Endothelial cell (in vitro differentiated cells): ENCODE results near the gene ITGA2. TPM values are rescaled to one million over a fixed set of nuclear protein-coding genes. Genes with fewer than 3 reads are reported as not detected.

ENCODE experiments used
- DNase-seq: peaks from one replicate; pipeline ENCODE4 v3.0.0; 2021; ENCODE audit warnings: low spot score
- H3K27ac Mint-ChIP-seq: one replicate; pipeline ENCODE4 v1.8.0; 2021; ENCODE audit warnings: mixed read lengths, inconsistent platforms; ENCODE audit not compliant: unreplicated experiment
- H3K27me3 Mint-ChIP-seq: one replicate; pipeline ENCODE4 v1.8.0; 2021; ENCODE audit warnings: mild to moderate bottlenecking, moderate library complexity, mixed read lengths, inconsistent platforms; ENCODE audit not compliant: unreplicated experiment
- H3K36me3 Mint-ChIP-seq: one replicate; pipeline ENCODE4 v1.8.0; 2021; ENCODE audit warnings: mild to moderate bottlenecking, low read depth, mixed read lengths, inconsistent platforms; ENCODE audit not compliant: unreplicated experiment
- H3K4me1 Mint-ChIP-seq: one replicate; pipeline ENCODE4 v1.8.0; 2021; ENCODE audit warnings: mild to moderate bottlenecking, mixed read lengths, inconsistent platforms; ENCODE audit not compliant: unreplicated experiment
- H3K4me3 Mint-ChIP-seq: one replicate; pipeline ENCODE4 v1.8.0; 2021; ENCODE audit warnings: mild to moderate bottlenecking, mixed read lengths, inconsistent platforms; ENCODE audit not compliant: unreplicated experiment
- H3K9me3 Mint-ChIP-seq: one replicate; pipeline ENCODE4 v1.8.0; 2021; ENCODE audit warnings: mixed read lengths, inconsistent platforms; ENCODE audit not compliant: unreplicated experiment
- CTCF ChIP-seq: fragments of 200-600 bp; sonication (generic); IDR thresholded peaks from one replicate; pipeline ENCODE4 v1.5.0; 2021; ENCODE audit warnings: antibody characterized with exemption; ENCODE audit not compliant: unreplicated experiment
- total RNA-seq: library from RNA; stranded (reverse); fragmentation: NEBNext Ultra II Directional; extraction: Animal tissue kit (Norgen Biotek cat#: 25700); gene quantifications from one replicate; pipeline ENCODE4 v1.2.1, GENCODE V29; 2021; ENCODE audit not compliant: unreplicated experiment

Gene ITGA2
- total RNA-seq, 1 donor from 2014 or later = 15.1 TPM

GRCh38 chr5:53128481-53128880 lies 139.3 kb downstream of the ITGA2 start:
- DNase-seq = no peak

DNA sequence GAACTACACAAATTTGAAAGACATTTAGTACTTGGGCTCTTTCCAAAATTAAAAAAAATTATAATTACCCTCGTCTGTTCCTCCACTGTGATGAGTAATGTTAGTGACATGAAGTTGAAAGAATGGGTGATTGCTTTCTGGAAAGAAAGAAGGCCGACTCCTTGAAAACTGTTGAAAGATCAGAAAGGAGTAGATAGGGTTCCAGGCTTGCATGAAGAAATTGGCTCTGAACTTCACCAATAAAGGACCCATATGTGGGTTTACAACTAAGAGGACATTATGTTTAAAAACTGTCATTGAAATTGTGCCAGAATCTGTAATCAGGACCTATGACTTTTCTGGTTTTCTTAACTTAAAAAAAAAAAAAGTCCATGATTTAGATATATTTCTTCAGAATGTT lies 141.1 kb downstream of the ITGA2 start:
- H3K27me3 Mint-ChIP-seq = no peaks in the 10 kb centered on the region
- no peak overlapping the region for H3K27ac Mint-ChIP-seq
- H3K4me1 Mint-ChIP-seq = no peaks in the 10 kb centered on the region
- no peaks in the 10 kb centered on the region for H3K9me3 Mint-ChIP-seq
- H3K4me3 Mint-ChIP-seq = no peak overlapping the region
- no peak for DNase-seq
- no peak for TF ChIP-seq CTCF
- H3K36me3 Mint-ChIP-seq = no peaks in the 10 kb centered on the region

More at GRCh38 chr5:53128481-53128880, 139.3 kb downstream of the ITGA2 start:
- no peak overlapping the region for H3K4me3 Mint-ChIP-seq
- no peaks in the 10 kb centered on the region for H3K36me3 Mint-ChIP-seq
- no peak for TF ChIP-seq CTCF
- no peak overlapping the region for H3K27ac Mint-ChIP-seq
- no peaks in the 10 kb centered on the region for H3K27me3 Mint-ChIP-seq
- H3K9me3 Mint-ChIP-seq = no peaks in the 10 kb centered on the region
- no peaks in the 10 kb centered on the region for H3K4me1 Mint-ChIP-seq

DNA sequence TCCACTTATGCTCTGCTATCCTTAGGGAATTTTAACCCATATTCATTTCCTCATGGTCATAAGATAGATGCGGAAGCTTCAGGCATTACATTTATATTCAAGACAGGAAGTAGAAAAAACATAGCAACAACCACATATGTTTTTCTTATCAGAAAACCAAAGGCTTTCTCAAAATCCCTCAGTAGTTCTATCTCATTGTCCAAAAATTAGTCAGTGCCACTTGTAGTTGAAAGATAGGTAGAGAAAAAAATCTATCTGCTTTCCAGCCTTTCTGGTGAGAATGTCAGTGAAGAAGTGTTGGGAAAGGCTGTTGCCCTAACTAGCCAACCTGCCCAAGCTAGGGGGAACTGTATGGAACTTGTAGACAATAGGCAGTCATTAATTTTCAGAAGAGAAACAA lies 143.9 kb downstream of the ITGA2 start:
- no peak for TF ChIP-seq CTCF
- no peak overlapping the region for H3K4me3 Mint-ChIP-seq
- no peaks in the 10 kb centered on the region for H3K4me1 Mint-ChIP-seq
- H3K9me3 Mint-ChIP-seq = no peaks in the 10 kb centered on the region
- no peaks in the 10 kb centered on the region for H3K27me3 Mint-ChIP-seq
- no peaks in the 10 kb centered on the region for H3K36me3 Mint-ChIP-seq
- DNase-seq = no peak
- H3K27ac Mint-ChIP-seq = no peak overlapping the region

Other genes starting within 250 kb of the ITGA2 start
- gene ITGA1, start 201.4 kb upstream of the ITGA2 start, total RNA-seq = 33.5 TPM
- gene PELO, start 201.4 kb upstream of the ITGA2 start, total RNA-seq = 31.0 TPM
- gene MOCS2, start 120.4 kb downstream of the ITGA2 start, total RNA-seq = 29.6 TPM